Neural crest cell (in vitro differentiated cells): ENCODE measurements around the gene CXCL8. TPM values are rescaled to one million over a fixed set of nuclear protein-coding genes. Genes with fewer than 3 reads are reported as not detected.

Source experiments
- DNase-seq: peaks from one replicate; pipeline ENCODE4 v3.0.0; 2021; ENCODE audit warnings: low read depth, mixed read lengths, low spot score
- H3K27ac Mint-ChIP-seq: one replicate; pipeline ENCODE4 v1.8.0; 2021; ENCODE audit warnings: mild to moderate bottlenecking, mixed read lengths; ENCODE audit not compliant: unreplicated experiment
- H3K27me3 Mint-ChIP-seq: 2 replicates; pipeline ENCODE4 v1.8.0; 2021; ENCODE audit warnings: low read depth, mild to moderate bottlenecking, mixed read lengths
- H3K36me3 Mint-ChIP-seq: 2 replicates; pipeline ENCODE4 v1.8.0; 2021; ENCODE audit warnings: low read depth, mild to moderate bottlenecking, mixed read lengths
- H3K4me1 Mint-ChIP-seq: 2 replicates; pipeline ENCODE4 v1.8.0; 2021; ENCODE audit warnings: mixed read lengths
- H3K4me3 Mint-ChIP-seq: one replicate; pipeline ENCODE4 v1.8.0; 2021; ENCODE audit warnings: mild to moderate bottlenecking, mixed read lengths
- H3K9me3 Mint-ChIP-seq: 2 replicates; pipeline ENCODE4 v1.8.0; 2021; ENCODE audit warnings: mixed read lengths
- CTCF ChIP-seq: fragments of 200-600 bp; sonication (generic); conservative IDR thresholded peaks from 2 replicates; pipeline ENCODE4 v1.5.0; 2021; ENCODE audit warnings: antibody characterized with exemption, mild to moderate bottlenecking
- total RNA-seq: library from RNA; stranded (reverse); gene quantifications from 2 replicates; pipeline ENCODE4 v1.2.1, GENCODE V29; 2021

CXCL8 gene
- total RNA-seq, 1 donor from 2014 or later: not detected

DNA sequence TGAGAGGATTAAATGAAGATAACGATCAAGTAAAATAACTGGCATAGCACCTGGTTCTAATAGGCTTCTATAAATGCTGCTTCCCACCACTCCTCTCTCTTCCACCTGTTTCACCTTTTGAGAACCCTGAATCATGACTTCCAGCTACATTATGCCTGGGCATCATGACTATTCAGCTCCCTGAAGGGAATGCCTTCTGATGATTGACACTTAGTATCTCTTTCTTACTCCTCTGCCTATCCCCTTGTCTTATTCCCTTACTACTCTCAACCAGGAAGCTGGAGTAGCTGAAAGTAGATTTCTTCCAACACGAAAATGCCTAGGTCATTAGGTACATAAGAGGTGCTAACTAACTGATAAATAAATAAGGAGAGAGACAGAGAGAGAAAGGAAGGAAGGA lies 24.7 kb upstream of the CXCL8 start:
- Mint-ChIP-seq H3K4me1 (no peaks in the 10 kb centered on the region), H3K36me3 (no peaks in the 10 kb centered on the region), H3K27ac (no peak overlapping the region), H3K4me3 (no peak overlapping the region), H3K27me3 (no peaks in the 10 kb centered on the region), H3K9me3 (no peaks in the 10 kb centered on the region)
- no peak for TF ChIP-seq CTCF
- DNase-seq: no peak

GRCh38 chr4:73718375-73719373 lies 21.7 kb upstream of the CXCL8 start:
- Mint-ChIP-seq H3K4me1 (no peaks in the 10 kb centered on the region), H3K36me3 (no peaks in the 10 kb centered on the region), H3K27me3 (no peaks in the 10 kb centered on the region), H3K27ac (no peak overlapping the region), H3K9me3 (no peaks in the 10 kb centered on the region), H3K4me3 (no peak overlapping the region)
- DNase-seq: no peak
- no peak for TF ChIP-seq CTCF

GRCh38 chr4:73721435-73721834 lies 18.9 kb upstream of the CXCL8 start:
- TF ChIP-seq CTCF: no peak
- DNase-seq: no peak

DNA sequence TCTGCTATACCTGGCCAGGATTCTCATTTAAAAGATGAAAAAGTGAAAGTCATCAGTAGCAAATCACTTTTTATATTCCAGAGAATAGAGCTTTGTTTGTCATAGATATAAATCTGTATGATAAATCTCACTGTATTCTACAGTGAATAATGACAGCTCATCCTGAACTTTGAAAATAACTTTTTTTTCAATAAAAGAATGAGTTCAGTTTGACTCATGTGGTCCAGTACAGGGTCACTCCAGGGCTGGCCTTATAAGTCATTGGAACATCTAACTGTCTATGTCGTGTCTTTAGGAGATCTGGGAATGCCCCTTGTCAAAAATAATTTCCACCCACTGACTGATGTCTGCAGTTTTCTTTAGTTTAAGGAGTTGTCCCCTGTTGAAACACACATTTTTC lies 18.5 kb upstream of the CXCL8 start:
- H3K36me3 Mint-ChIP-seq: no peaks in the 10 kb centered on the region
- no peaks in the 10 kb centered on the region for H3K9me3 Mint-ChIP-seq
- no peaks in the 10 kb centered on the region for H3K27me3 Mint-ChIP-seq
- no peak overlapping the region for H3K4me3 Mint-ChIP-seq
- no peaks in the 10 kb centered on the region for H3K4me1 Mint-ChIP-seq
- no peak overlapping the region for H3K27ac Mint-ChIP-seq
- no peak for DNase-seq
- no peak for TF ChIP-seq CTCF

More at GRCh38 chr4:73721435-73721834, 18.9 kb upstream of the CXCL8 start:
- Mint-ChIP-seq H3K4me3 (no peak overlapping the region), H3K9me3 (no peaks in the 10 kb centered on the region), H3K36me3 (no peaks in the 10 kb centered on the region), H3K27ac (no peak overlapping the region), H3K27me3 (no peaks in the 10 kb centered on the region), H3K4me1 (no peaks in the 10 kb centered on the region)

DNA sequence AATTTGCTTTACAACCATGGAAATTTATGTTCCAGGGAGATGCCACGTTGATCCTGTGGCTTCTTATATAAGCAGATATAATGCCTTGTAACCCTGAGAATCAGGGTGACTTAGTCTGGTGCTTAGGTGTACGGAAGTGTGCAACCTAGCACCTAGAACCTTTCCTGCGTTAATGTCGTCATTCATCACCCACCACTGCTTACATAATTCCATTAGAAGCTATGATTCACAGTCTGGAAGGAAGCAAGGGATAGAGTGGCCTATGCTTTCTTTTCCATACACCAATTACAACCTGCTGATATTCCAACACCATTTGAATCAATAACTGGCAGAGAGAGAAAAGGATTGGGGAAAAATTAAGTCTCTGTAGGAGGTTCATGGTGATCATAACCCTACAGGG lies 17.3 kb upstream of the CXCL8 start:
- no peak for DNase-seq
- Mint-ChIP-seq H3K27ac (no peak overlapping the region), H3K27me3 (no peaks in the 10 kb centered on the region), H3K4me3 (no peak overlapping the region), H3K4me1 (no peaks in the 10 kb centered on the region), H3K9me3 (no peaks in the 10 kb centered on the region), H3K36me3 (no peaks in the 10 kb centered on the region)
- no peak for TF ChIP-seq CTCF
